Measurements from ENCODE around the gene ABT1.

DNA sequence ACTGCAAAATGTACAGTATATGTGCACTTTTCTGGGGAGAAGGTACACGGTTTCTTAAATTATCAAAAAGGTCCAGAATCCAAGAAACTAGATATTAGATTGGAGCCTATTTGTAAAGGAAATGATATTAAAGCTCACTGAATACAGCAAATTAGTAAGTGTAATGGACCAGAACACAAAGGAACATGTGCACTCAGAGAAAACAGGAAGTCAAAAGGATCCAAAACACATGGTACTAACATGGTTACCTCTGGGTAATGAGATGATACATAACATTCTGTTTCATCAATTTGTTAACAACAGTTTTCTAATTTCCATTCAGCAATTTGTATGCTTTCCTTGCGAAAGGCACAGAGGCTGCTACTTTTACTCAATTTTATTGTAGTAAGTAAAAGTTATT, 44.1 kb downstream of the ABT1 start:
- TF ChIP-seq, protein P1, sequence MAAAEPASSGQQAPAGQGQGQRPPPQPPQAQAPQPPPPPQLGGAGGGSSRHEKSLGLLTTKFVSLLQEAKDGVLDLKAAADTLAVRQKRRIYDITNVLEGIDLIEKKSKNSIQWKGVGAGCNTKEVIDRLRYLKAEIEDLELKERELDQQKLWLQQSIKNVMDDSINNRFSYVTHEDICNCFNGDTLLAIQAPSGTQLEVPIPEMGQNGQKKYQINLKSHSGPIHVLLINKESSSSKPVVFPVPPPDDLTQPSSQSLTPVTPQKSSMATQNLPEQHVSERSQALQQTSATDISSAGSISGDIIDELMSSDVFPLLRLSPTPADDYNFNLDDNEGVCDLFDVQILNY (CRISPR knock-in tag; IDR thresholded peaks at IDR 0.05), result no peak
- TF ChIP-seq TEAD4 (CRISPR knock-in tag; IDR thresholded peaks at IDR 0.05) (no peak), IRF2 (CRISPR knock-in tag; IDR thresholded peaks at IDR 0.05; ENCODE audit: borderline replicate concordance, low read depth) (no peak), AFF4 (CRISPR knock-in tag; IDR thresholded peaks at IDR 0.05; ENCODE audit: borderline replicate concordance) (no peak), ZBTB43 (CRISPR knock-in tag; IDR thresholded peaks at IDR 0.05) (no peak), TP53 (CRISPR knock-in tag; IDR thresholded peaks at IDR 0.05) (no peak), ESRRA (CRISPR knock-in tag; IDR thresholded peaks at IDR 0.05; ENCODE audit: borderline replicate concordance) (no peak)
- TF ChIP-seq, protein P2, sequence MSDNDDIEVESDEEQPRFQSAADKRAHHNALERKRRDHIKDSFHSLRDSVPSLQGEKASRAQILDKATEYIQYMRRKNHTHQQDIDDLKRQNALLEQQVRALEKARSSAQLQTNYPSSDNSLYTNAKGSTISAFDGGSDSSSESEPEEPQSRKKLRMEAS (CRISPR knock-in tag; IDR thresholded peaks at IDR 0.05), result no peak
- TF ChIP-seq, protein P3, sequence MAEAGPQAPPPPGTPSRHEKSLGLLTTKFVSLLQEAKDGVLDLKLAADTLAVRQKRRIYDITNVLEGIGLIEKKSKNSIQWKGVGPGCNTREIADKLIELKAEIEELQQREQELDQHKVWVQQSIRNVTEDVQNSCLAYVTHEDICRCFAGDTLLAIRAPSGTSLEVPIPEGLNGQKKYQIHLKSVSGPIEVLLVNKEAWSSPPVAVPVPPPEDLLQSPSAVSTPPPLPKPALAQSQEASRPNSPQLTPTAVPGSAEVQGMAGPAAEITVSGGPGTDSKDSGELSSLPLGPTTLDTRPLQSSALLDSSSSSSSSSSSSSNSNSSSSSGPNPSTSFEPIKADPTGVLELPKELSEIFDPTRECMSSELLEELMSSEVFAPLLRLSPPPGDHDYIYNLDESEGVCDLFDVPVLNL (CRISPR knock-in tag; IDR thresholded peaks at IDR 0.05; ENCODE audit: borderline replicate concordance, low read depth), result no peak
- TF ChIP-seq, protein P4, sequence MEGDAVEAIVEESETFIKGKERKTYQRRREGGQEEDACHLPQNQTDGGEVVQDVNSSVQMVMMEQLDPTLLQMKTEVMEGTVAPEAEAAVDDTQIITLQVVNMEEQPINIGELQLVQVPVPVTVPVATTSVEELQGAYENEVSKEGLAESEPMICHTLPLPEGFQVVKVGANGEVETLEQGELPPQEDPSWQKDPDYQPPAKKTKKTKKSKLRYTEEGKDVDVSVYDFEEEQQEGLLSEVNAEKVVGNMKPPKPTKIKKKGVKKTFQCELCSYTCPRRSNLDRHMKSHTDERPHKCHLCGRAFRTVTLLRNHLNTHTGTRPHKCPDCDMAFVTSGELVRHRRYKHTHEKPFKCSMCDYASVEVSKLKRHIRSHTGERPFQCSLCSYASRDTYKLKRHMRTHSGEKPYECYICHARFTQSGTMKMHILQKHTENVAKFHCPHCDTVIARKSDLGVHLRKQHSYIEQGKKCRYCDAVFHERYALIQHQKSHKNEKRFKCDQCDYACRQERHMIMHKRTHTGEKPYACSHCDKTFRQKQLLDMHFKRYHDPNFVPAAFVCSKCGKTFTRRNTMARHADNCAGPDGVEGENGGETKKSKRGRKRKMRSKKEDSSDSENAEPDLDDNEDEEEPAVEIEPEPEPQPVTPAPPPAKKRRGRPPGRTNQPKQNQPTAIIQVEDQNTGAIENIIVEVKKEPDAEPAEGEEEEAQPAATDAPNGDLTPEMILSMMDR (IDR thresholded peaks at IDR 0.05), result no peak
